Retina (tissue), 1 donor: Measurements from ENCODE around the gene CYBA.
"Not testable (repeated sequence)": the region's sequence is repeated elsewhere in the genome, so short reads cannot be mapped to it uniquely, and the experiment has no call there.

Experiments
- DNase-seq: peaks from one replicate; pipeline ENCODE4 v3.0.0-alpha.2; 2016

CYBA gene

GRCh38 chr16:88686062-88686438, 35.2 kb upstream of the CYBA start:
- DNase-seq: no peak

- DNase-seq: no peak
Measured at GRCh38 chr16:88685156-88686061, 34.6 kb upstream of the CYBA start.

GRCh38 chr16:88684569-88685155, 33.8 kb upstream of the CYBA start:
- no peak for DNase-seq

- DNase-seq: no peak
Measured at GRCh38 chr16:88681709-88682451, 31.0 kb upstream of the CYBA start.

GRCh38 chr16:88681084-88681680, 30.3 kb upstream of the CYBA start:
- DNase-seq: no peak

- no peak for DNase-seq
Measured at GRCh38 chr16:88680554-88681083, 29.8 kb upstream of the CYBA start.

- no peak for DNase-seq
Measured at GRCh38 chr16:88678224-88678979, 27.5 kb upstream of the CYBA start.

GRCh38 chr16:88677721-88678120, 26.9 kb upstream of the CYBA start:
- DNase-seq: no peak

- DNase-seq: no peak
Measured at GRCh38 chr16:88676502-88677242, 25.8 kb upstream of the CYBA start.

- no peak for DNase-seq
Measured at GRCh38 chr16:88673716-88674379, 23.0 kb upstream of the CYBA start.

- no peak for DNase-seq
Measured at GRCh38 chr16:88672776-88673175, 21.9 kb upstream of the CYBA start.

GRCh38 chr16:88671806-88672205, 21.0 kb upstream of the CYBA start:
- no peak for DNase-seq

GRCh38 chr16:88669980-88670379, 19.1 kb upstream of the CYBA start:
- no peak for DNase-seq

- not testable (repeated sequence) for DNase-seq
Measured at GRCh38 chr16:88669493-88669892, 18.6 kb upstream of the CYBA start.

- no peak for DNase-seq
Measured at GRCh38 chr16:88667461-88667860, 16.6 kb upstream of the CYBA start.

GRCh38 chr16:88665570-88665969, 14.7 kb upstream of the CYBA start:
- no peak for DNase-seq

GRCh38 chr16:88665148-88665547, 14.3 kb upstream of the CYBA start:
- DNase-seq: no peak

GRCh38 chr16:88662843-88663606, 12.2 kb upstream of the CYBA start, which contains the start of gene MVD:
TSS of gene MVD (minus strand) at chr16:88663091. CDS start at chr16:88663080, 11 bp downstream.
- peak; percentile 98 for DNase-seq

GRCh38 chr16:88662222-88662842, 11.5 kb upstream of the CYBA start:
- DNase-seq: no peak

GRCh38 chr16:88661468-88661867, 10.6 kb upstream of the CYBA start:
- no peak for DNase-seq
